Sigmoid colon (tissue), 3 donors: ENCODE results near the gene FBXL16.

ENCODE experiments used
- POLR2A ChIP-seq, 2 donors: fragments of 450-650 bp; IDR thresholded peaks; one replicate each; pipeline ENCODE4 v1.6.1; 2016; ENCODE audit warnings: antibody characterized with exemption in 2 of 2, mild to moderate bottlenecking in 2 of 2, moderate library complexity in 2 of 2
- TF ChIP-seq, protein P1 (sequence below), 4 experiments: fragments of 450-650 bp in 3 of 4; fragments of 200-600 bp in 1 of 4; IDR thresholded peaks; one replicate each; pipeline ENCODE4 v1.5.1; 2016 to 2019; ENCODE audit warnings: antibody characterized with exemption in 4 of 4, mild to moderate bottlenecking in 3 of 4, moderate library complexity in 2 of 4

- TF ChIP-seq, protein P1, sequence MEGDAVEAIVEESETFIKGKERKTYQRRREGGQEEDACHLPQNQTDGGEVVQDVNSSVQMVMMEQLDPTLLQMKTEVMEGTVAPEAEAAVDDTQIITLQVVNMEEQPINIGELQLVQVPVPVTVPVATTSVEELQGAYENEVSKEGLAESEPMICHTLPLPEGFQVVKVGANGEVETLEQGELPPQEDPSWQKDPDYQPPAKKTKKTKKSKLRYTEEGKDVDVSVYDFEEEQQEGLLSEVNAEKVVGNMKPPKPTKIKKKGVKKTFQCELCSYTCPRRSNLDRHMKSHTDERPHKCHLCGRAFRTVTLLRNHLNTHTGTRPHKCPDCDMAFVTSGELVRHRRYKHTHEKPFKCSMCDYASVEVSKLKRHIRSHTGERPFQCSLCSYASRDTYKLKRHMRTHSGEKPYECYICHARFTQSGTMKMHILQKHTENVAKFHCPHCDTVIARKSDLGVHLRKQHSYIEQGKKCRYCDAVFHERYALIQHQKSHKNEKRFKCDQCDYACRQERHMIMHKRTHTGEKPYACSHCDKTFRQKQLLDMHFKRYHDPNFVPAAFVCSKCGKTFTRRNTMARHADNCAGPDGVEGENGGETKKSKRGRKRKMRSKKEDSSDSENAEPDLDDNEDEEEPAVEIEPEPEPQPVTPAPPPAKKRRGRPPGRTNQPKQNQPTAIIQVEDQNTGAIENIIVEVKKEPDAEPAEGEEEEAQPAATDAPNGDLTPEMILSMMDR (IDR thresholded peaks at IDR 0.05): no peak
- TF ChIP-seq POLR2A (IDR thresholded peaks at IDR 0.05): no peak
Measured at GRCh38 chr16:754656-755055, 49.1 kb upstream of the FBXL16 start.
